ENCODE measurements around the gene ANKS1A. TPM values are rescaled to one million over a fixed set of nuclear protein-coding genes. Genes with fewer than 3 reads are reported as not detected.
A peak's percentile ranks its signal among the peaks of the same experiment; 100 is the strongest.

Gene ANKS1A
- total RNA-seq, 1 donor, result 7.2 TPM

DNA sequence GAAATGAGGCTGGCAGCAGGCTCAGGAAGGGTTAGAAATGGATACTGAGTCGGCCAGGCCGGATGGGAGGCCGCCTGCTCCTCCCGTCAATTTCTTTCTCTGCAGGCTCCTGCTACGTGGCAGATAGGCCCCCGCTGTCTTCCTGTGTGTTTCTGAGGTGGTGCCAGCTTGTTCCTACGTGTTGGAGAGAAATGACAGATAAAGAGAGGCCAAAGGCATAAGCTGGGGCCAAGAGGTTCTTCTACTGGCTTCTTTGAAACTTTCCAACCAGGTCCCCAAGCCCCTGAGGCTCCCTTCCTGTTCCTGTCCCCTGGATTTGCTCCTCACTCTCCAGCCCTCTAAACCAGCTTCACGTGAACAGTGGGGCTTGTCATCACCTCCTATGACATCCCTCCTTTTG, 175.2 kb downstream of the ANKS1A start:
- peaks cover 4% of the 10 kb centered on the region for H3K36me3 ChIP-seq (ENCODE audit: insufficient read depth, low read length)
- no peak for DNase-seq (ENCODE audit: insufficient read length, low spot score, missing footprints)
- H3K4me1 ChIP-seq (ENCODE audit: insufficient read depth, low read length), result peaks cover 10% of the 10 kb centered on the region
- no peaks in the 10 kb centered on the region for H3K9me3 ChIP-seq (ENCODE audit: low read depth, low read length)
- no peaks in the 10 kb centered on the region for H4K20me1 ChIP-seq (ENCODE audit: insufficient read depth, low read length)
- H3K79me2 ChIP-seq (ENCODE audit: insufficient read depth, low read length), result no peaks in the 10 kb centered on the region
- H3K27me3 ChIP-seq (ENCODE audit: insufficient read depth, low read length), result no peaks in the 10 kb centered on the region
- H2AFZ ChIP-seq (ENCODE audit: low read length), result no peak overlapping the region
- no peak overlapping the region for H3K4me2 ChIP-seq (ENCODE audit: insufficient read depth, low read length)
- TF ChIP-seq, protein P1, sequence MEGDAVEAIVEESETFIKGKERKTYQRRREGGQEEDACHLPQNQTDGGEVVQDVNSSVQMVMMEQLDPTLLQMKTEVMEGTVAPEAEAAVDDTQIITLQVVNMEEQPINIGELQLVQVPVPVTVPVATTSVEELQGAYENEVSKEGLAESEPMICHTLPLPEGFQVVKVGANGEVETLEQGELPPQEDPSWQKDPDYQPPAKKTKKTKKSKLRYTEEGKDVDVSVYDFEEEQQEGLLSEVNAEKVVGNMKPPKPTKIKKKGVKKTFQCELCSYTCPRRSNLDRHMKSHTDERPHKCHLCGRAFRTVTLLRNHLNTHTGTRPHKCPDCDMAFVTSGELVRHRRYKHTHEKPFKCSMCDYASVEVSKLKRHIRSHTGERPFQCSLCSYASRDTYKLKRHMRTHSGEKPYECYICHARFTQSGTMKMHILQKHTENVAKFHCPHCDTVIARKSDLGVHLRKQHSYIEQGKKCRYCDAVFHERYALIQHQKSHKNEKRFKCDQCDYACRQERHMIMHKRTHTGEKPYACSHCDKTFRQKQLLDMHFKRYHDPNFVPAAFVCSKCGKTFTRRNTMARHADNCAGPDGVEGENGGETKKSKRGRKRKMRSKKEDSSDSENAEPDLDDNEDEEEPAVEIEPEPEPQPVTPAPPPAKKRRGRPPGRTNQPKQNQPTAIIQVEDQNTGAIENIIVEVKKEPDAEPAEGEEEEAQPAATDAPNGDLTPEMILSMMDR (IDR thresholded peaks at IDR 0.05; ENCODE audit: extremely low read depth, low read depth, low read length), result no peak
- H3K4me3 ChIP-seq (ENCODE audit: insufficient read depth, low read length), result no peak overlapping the region
- no peak overlapping the region for H3K27ac ChIP-seq (ENCODE audit: low read depth, low read length)

DNA sequence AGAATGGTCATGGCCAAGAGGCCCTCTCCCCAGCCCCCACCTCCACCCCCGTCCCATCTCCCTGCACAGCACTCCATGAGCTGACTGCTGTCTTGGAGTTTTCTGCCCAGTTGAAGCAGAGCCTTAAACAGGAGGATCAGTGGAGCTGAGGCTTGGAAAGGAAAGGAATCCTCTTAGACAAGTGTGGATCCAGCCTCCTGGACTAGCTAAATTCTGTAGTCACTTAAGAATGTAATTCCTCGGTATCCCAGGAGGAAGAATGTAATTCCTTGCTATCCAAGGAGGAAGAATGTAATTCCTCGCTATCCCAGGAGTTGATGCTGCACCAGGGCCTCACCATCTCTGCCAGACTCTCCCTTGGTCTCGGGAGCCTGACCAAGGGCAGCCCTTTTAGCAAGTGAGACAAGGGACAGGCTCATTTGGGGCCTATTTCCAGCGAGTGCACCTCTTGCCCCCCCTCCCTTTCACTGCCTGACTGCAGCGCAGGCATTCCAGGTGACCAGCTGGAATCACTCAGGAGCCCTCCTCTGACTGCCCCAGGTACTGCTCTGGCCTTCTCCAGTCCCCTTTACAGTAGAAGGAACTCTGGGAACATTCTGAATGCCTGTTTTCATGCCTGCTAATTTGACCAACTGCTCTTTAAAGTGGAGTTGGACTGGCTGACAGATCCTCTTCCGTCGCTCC, 175.8 kb downstream of the ANKS1A start:
- Histone ChIP-seq H3K27ac (ENCODE audit: low read depth, low read length) (no peak overlapping the region), H3K27me3 (ENCODE audit: insufficient read depth, low read length) (no peaks in the 10 kb centered on the region), H3K36me3 (ENCODE audit: insufficient read depth, low read length) (peaks cover 4% of the 10 kb centered on the region), H2AFZ (ENCODE audit: low read length) (no peak overlapping the region), H4K20me1 (ENCODE audit: insufficient read depth, low read length) (no peaks in the 10 kb centered on the region), H3K4me3 (ENCODE audit: insufficient read depth, low read length) (no peak overlapping the region), H3K4me2 (ENCODE audit: insufficient read depth, low read length) (no peak overlapping the region), H3K9me3 (ENCODE audit: low read depth, low read length) (no peaks in the 10 kb centered on the region), H3K79me2 (ENCODE audit: insufficient read depth, low read length) (no peaks in the 10 kb centered on the region), H3K4me1 (ENCODE audit: insufficient read depth, low read length) (peaks cover 10% of the 10 kb centered on the region)
- TF ChIP-seq, protein P1 (IDR thresholded peaks at IDR 0.05; ENCODE audit: extremely low read depth, low read depth, low read length), result no peak
- peak; percentile 64 for DNase-seq (ENCODE audit: insufficient read length, low spot score, missing footprints)

DNA sequence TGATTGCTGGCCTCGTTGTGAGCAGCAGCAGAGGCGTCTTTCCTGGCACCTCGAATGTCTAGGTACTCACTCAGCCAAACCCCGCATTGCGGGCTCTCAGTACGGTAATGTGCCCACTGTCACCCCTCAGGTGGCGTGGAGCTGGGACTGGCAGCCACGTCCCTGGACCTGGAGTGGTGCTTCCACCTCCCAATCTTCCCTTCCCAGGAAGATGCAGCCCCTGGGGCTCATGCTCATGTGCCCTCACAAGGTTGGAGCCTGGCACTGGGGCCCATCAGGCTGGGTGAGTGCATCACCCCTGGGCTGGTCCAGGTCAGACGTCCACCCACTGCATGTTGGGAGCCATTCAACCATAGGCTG, 176.4 kb downstream of the ANKS1A start:
- Histone ChIP-seq H3K27ac (ENCODE audit: low read depth, low read length) (no peak overlapping the region), H2AFZ (ENCODE audit: low read length) (no peak overlapping the region), H3K4me1 (ENCODE audit: insufficient read depth, low read length) (peaks cover 10% of the 10 kb centered on the region), H3K4me2 (ENCODE audit: insufficient read depth, low read length) (no peak overlapping the region), H3K4me3 (ENCODE audit: insufficient read depth, low read length) (no peak overlapping the region), H3K27me3 (ENCODE audit: insufficient read depth, low read length) (no peaks in the 10 kb centered on the region), H4K20me1 (ENCODE audit: insufficient read depth, low read length) (no peaks in the 10 kb centered on the region), H3K9me3 (ENCODE audit: low read depth, low read length) (no peaks in the 10 kb centered on the region), H3K36me3 (ENCODE audit: insufficient read depth, low read length) (peaks cover under 1% of the 10 kb centered on the region), H3K79me2 (ENCODE audit: insufficient read depth, low read length) (no peaks in the 10 kb centered on the region)
- peak; percentile 23 for DNase-seq (ENCODE audit: insufficient read length, low spot score, missing footprints)
- TF ChIP-seq, protein P1 (IDR thresholded peaks at IDR 0.05; ENCODE audit: extremely low read depth, low read depth, low read length), result no peak

DNA sequence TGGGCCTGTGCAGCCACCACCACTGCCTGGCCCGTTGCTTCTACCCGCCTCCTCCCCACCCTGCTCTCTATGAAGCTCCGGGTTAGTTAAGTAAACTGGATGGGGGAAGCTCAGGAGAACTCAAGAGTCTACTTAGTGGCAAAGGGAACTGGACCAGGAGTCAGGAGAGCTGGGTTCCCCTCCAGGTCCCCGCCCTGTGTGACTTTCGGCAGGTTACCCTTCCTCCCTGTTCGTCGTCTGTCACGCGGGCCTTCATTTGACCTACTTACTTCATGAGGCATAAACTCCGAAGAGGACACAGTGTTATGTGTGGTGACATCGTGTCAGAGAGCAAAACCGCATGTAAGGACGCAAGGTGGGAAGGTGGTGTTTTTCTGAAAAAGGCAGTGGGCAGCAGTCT, 176.8 kb downstream of the ANKS1A start:
- no peaks in the 10 kb centered on the region for H3K79me2 ChIP-seq (ENCODE audit: insufficient read depth, low read length)
- no peak overlapping the region for H3K27ac ChIP-seq (ENCODE audit: low read depth, low read length)
- no peaks in the 10 kb centered on the region for H3K9me3 ChIP-seq (ENCODE audit: low read depth, low read length)
- H3K4me2 ChIP-seq (ENCODE audit: insufficient read depth, low read length), result no peak overlapping the region
- no peak overlapping the region for H3K4me3 ChIP-seq (ENCODE audit: insufficient read depth, low read length)
- TF ChIP-seq, protein P1 (IDR thresholded peaks at IDR 0.05; ENCODE audit: extremely low read depth, low read depth, low read length), result no peak
- H2AFZ ChIP-seq (ENCODE audit: low read length), result no peak overlapping the region
- peak; percentile 56 for DNase-seq (ENCODE audit: insufficient read length, low spot score, missing footprints)
- no peaks in the 10 kb centered on the region for H3K27me3 ChIP-seq (ENCODE audit: insufficient read depth, low read length)
- H4K20me1 ChIP-seq (ENCODE audit: insufficient read depth, low read length), result no peaks in the 10 kb centered on the region
- no peaks in the 10 kb centered on the region for H3K36me3 ChIP-seq (ENCODE audit: insufficient read depth, low read length)
- H3K4me1 ChIP-seq (ENCODE audit: insufficient read depth, low read length), result peaks cover 10% of the 10 kb centered on the region

Measured in osteoblast (primary cell).